Right cardiac atrium (tissue), 5 donors: ENCODE results near the gene ANO2. TPM values are rescaled to one million over a fixed set of nuclear protein-coding genes. Genes with fewer than 3 reads are reported as not detected.
A peak's percentile ranks its signal among the peaks of the same experiment; 100 is the strongest.
"Not testable (repeated sequence)": the region's sequence is repeated elsewhere in the genome, so short reads cannot be mapped to it uniquely, and the experiment has no call there.

Experiments used
- ATAC-seq, 2 donors: fragments of 200-7000 bp; cut with Tn5 transposase; one replicate each; pipeline versions ENCODE4 v1.8.0 to v1.9.1; 2020; ENCODE audit warnings: moderate library complexity in 2 of 2, mild to moderate bottlenecking in 1 of 2
- DNase-seq, 3 donors: peaks; one replicate each; pipeline ENCODE4 v3.0.0-alpha.2; 2020
- H3K27ac ChIP-seq: one replicate; pipeline ENCODE4 v1.5.1; 2013; ENCODE audit warnings: mild to moderate bottlenecking, low read length, control low read depth, moderate library complexity
- H3K27me3 ChIP-seq: one replicate; pipeline ENCODE4 v1.6.1; 2013; ENCODE audit not compliant: control insufficient read depth, insufficient read depth
- H3K4me1 ChIP-seq: one replicate; pipeline ENCODE4 v1.6.1; 2013; ENCODE audit warnings: low read length; ENCODE audit not compliant: control insufficient read depth, insufficient read depth
- H3K4me3 ChIP-seq: one replicate; pipeline ENCODE4 v1.5.1; 2013; ENCODE audit warnings: low read length, control low read depth
- H3K9me3 ChIP-seq: one replicate; pipeline ENCODE4 v1.6.1; 2013; ENCODE audit warnings: low read length; ENCODE audit not compliant: control insufficient read depth
- whole genome bisulfite sequencing: extraction: QIAGEN DNeasy Blood & Tissue Kit; methylation state at CpG from one replicate; pipeline ENCODE4 v1.1.7; 2013; 5-methylcytosine and 5-hydroxymethylcytosine counted together
- intact Hi-C, 4 donors: fragments of 100-400 bp; cut with DNase I; formaldehyde crosslinking; loops; one replicate each; pipeline versions ENCODE4 v1.11.0 to v1.14.0; 2022 to 2023
- polyA plus RNA-seq: library from polyadenylated mRNA; stranded (reverse); fragments of 200-250 nt; gene quantifications from one replicate; pipeline ENCODE4 v1.2.3, GENCODE V29; 2013
- total RNA-seq, 4 donors: library from RNA; stranded (reverse); fragmentation: NEBNext Ultra II Directional; extraction: Animal tissue kit (Norgen Biotek cat#: 25700); gene quantifications; one replicate each; pipeline ENCODE4 v1.2.1, GENCODE V29; 2021
- donor health status: healthy with polysubstance abuse.
- donor health status: DM: no; HTN: yes; CAD: no.
- donor health status: DM: no; HTN: no; CAD: no.
- donor health status: DM: no; HTN: yes; CAD: no; lungs with severe emphysema.
- donor health status: DM: yes; HTN: yes; CAD: no.

The ANO2 gene
- total and polyA plus RNA-seq, 5 donors, result 7.0 to 12.5 (median 10.9) TPM

DNA sequence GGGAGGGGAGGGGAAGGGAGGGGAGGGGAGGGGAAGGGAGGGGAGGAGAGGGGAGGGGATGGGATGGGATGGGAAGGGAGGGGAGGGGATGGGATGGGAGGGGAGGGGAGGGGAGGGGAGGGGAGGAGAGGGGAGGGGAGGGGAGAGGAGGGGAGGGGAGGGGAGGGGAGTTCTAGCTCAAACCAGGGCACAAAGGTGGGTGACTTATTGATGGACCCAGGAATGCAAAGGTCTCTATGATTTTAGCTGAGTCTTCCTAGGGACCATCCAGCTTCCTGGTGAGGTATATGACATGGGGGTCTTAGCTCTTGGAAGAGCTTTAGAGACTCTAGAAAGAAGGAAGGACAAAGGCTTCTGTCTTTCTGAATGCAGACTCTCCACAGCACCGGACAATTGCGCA is 42.3 kb downstream of the ANO2 start:
- Histone ChIP-seq H3K4me3 (no peak overlapping the region), H3K27me3 (no peaks in the 10 kb centered on the region), H3K27ac (no peak overlapping the region), H3K9me3 (no peaks in the 10 kb centered on the region), H3K4me1 (no peaks in the 10 kb centered on the region)
- 97% methylated on average over 2 of the region's 2 CpGs for WGBS
- intact Hi-C loops, result no loop called here
- no peak for ATAC-seq
- DNase-seq, result no peak

DNA sequence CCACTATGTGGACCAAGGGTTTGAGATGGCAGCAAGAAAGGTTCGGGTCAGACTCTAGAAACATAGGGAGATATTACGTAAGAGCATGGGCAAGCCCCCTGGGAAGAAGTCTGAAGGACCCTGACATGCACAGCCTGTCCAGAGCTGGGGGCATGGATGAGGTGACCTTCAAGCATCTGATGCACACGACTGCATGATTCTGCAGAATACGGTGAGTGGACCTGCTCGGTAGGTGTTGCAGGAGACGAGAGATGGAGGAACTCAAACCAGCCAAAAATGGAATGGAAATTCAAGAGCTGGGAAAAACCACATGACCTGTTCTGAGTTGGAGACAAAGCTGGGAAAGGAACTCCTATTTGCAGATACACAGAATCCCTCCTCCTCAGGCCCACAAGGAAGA is 43.6 kb downstream of the ANO2 start:
- H3K27ac ChIP-seq, result no peak overlapping the region
- no peak for DNase-seq
- H3K4me3 ChIP-seq, result no peak overlapping the region

DNA sequence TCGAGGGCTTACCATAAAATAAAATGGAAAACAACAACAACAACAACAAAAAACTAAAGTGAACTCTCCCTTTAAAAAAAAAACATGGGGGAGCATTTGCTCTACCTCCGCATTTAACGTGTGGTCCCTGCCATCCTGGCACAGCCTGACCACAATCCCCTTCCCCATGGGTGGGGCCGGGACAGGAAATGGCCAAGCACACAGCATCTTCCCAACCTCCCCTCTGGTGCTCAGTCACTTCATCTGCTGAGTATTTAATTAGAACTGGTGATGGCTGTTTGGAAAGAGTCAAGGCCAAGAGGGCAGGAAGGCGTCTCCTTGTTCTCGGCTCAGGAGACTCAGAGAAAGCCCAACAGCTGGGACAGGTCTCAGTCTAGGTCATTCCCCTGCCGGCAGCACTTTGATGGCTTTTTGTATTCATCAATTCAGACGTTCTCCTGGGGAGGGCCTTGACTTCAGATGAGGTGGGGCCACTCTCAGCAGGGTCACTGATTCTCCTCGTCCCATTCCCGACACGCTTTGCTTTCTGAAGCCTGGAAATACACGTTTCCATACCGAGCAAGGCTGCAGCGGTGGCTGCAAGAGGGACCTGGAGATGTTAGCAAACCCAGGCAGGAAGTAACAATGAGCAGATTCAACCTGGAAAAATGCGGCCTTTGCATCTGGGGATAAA is 44.4 kb downstream of the ANO2 start:
- no peak overlapping the region for H3K27ac ChIP-seq
- H3K9me3 ChIP-seq, result no peaks in the 10 kb centered on the region
- 63% methylated on average over 15 of the region's 15 CpGs for WGBS
- no peak overlapping the region for H3K4me3 ChIP-seq
- no peaks in the 10 kb centered on the region for H3K27me3 ChIP-seq
- no peak for DNase-seq
- ATAC-seq, result no peak
- H3K4me1 ChIP-seq, result no peaks in the 10 kb centered on the region
- intact Hi-C loops, result no loop called here

More for the DNA sequence above, 43.6 kb downstream of the ANO2 start:
- WGBS, result 88% methylated on average over 6 of the region's 6 CpGs
- Histone ChIP-seq H3K9me3 (no peaks in the 10 kb centered on the region), H3K27me3 (no peaks in the 10 kb centered on the region), H3K4me1 (no peaks in the 10 kb centered on the region)
- intact Hi-C loops, result no loop called here
- no peak for ATAC-seq

DNA sequence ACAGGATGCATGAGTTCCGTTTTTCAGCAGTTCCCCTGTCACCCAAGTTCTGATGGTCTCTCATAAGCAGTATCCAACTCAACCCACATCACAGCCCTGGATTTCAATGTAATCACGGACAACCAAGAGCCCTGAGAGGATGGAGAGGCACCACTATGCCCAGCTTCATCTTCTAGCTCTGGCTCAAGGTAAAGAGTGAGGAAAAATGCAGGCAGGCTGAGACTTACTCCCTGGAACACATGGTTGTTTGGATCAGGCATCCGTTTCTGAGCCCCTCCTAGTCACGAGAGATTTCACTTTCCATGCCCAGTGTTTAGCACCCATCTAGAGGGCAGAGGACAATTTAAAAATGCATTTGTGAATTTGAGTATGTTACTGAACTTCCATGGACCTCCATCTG is 45.0 kb downstream of the ANO2 start:
- no peak overlapping the region for H3K4me3 ChIP-seq
- H3K27ac ChIP-seq, result no peak overlapping the region
- DNase-seq (no peak), ATAC-seq (no peak)
- WGBS, result 69% methylated on average over 4 of the region's 4 CpGs
- intact Hi-C loops, result no loop called here
- no peaks in the 10 kb centered on the region for H3K27me3 ChIP-seq
- no peaks in the 10 kb centered on the region for H3K4me1 ChIP-seq
- H3K9me3 ChIP-seq, result no peaks in the 10 kb centered on the region

DNA sequence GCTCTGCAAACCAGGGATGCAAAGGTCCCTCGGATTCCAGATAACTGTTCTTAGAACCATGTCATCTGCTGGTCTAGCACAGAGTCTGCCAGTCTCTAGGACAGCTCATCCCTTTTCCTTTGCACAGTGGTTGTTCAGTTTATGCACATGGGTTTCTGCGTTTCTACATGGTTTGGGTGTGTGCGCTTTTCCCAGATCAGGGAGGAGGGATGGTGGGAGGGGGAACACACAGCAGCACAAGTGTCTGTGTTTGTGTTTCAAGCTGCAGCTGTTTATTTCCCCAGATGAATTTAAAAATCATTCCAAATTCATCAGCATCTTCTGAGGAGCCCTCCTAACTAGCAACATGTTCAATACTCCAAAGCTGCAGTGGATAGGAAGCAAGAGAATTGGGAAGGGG is 45.4 kb downstream of the ANO2 start:
- Histone ChIP-seq H3K4me3 (no peak overlapping the region), H3K9me3 (no peaks in the 10 kb centered on the region), H3K27me3 (no peaks in the 10 kb centered on the region), H3K4me1 (no peaks in the 10 kb centered on the region), H3K27ac (no peak overlapping the region)
- ATAC-seq (no peak), DNase-seq (no peak)
- 78% methylated on average over 3 of the region's 3 CpGs for WGBS
- intact Hi-C loops, result no loop called here

DNA sequence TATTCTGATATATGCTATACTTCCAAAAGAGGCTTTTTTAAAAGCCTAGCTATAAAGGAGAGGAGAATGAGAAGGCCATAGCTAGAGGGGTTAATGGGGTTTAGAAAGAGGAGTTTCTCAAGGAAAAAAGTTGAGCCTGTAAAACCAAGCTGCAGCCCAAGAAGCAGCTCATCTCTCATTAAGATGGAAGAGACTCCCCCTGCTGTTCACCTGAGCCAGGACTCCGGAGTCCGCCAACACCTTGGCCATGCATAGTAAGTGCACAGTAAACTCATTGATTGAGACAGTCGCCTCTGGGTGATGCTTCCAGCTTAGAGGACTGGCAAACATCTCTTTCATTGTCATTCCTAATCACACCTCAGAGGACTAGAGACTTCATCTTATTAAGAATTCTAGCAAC is 46.2 kb downstream of the ANO2 start:
- Histone ChIP-seq H3K4me1 (no peaks in the 10 kb centered on the region), H3K27ac (no peak overlapping the region), H3K27me3 (no peaks in the 10 kb centered on the region), H3K4me3 (no peak overlapping the region), H3K9me3 (no peaks in the 10 kb centered on the region)
- ATAC-seq (no peak), DNase-seq (no peak)
- WGBS, result 81% methylated on average over 3 of the region's 3 CpGs
- intact Hi-C loops, result no loop called here

DNA sequence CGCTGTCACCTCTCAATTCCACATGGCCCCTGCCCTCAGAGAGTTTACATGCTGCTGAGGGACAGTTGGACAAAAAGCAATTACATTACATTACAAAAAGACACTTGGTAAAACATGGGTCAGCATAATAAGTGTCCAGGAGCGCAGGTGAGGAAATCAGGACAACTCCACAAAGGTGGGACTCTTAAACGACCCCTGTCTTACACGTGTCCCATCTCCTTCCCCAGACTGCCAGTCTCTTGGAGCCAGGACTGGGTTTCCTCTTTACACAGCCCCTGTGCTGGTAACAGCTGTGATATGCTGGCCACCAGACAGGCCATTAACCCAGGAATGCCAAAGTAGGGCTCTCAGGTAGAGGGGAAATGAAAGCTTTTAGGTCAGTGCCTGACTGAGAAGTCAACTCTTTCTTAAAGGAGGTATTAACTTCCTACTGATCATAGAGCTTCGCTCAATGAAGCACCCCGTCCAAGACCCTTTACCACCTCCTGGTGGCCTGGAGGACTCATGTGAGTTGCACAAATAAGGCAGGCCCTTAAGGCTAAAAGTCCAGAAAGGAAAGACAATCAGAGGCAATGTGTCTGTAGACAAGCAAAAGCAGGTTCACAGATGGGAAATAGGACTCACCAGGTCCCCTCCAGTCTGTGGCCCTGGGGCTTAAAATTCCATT is 55.5 kb downstream of the ANO2 start:
- H3K4me3 ChIP-seq, result no peak overlapping the region
- H3K27ac ChIP-seq, result no peak overlapping the region
- DNase-seq (no peak), ATAC-seq (peak in 1 of 2 donors; percentile 20)
- 96% methylated on average over 6 of the region's 6 CpGs for WGBS
- intact Hi-C loops, result no loop called here
- no peaks in the 10 kb centered on the region for H3K9me3 ChIP-seq
- H3K4me1 ChIP-seq, result no peaks in the 10 kb centered on the region
- no peaks in the 10 kb centered on the region for H3K27me3 ChIP-seq

DNA sequence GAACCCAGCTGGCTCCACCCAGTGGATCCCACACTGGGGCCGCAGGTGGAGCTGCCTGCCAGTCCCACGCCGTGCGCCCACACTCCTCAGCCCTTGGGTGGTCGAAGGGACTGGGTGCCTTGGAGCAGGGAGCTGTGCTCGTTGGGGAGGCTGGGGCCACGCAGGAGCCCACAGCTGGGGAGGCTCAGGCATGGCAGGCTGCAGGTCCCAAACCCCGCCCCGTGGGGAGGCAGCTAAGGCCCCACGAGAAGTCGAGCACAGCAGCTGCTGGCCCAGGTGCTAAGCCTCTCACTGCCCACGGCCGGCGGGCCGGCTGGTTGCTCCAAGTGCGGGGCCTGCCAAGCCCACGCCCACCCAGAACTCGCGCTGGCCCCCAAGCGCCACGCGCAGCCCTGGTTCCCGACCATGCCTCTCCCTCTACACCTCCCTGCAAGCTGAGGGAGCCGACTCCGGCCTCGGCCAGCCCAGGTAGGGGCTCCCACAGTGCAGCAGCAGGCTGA is 56.2 kb downstream of the ANO2 start:
- ATAC-seq, result peak in 1 of 2 donors; percentile 12
- intact Hi-C loops, result no loop called here
- Histone ChIP-seq H3K27me3 (no peaks in the 10 kb centered on the region), H3K9me3 (no peaks in the 10 kb centered on the region), H3K4me1 (no peaks in the 10 kb centered on the region), H3K4me3 (no peak overlapping the region), H3K27ac (no peak overlapping the region)
- WGBS, result 94% methylated on average over 26 of the region's 26 CpGs
- DNase-seq, result no peak

DNA sequence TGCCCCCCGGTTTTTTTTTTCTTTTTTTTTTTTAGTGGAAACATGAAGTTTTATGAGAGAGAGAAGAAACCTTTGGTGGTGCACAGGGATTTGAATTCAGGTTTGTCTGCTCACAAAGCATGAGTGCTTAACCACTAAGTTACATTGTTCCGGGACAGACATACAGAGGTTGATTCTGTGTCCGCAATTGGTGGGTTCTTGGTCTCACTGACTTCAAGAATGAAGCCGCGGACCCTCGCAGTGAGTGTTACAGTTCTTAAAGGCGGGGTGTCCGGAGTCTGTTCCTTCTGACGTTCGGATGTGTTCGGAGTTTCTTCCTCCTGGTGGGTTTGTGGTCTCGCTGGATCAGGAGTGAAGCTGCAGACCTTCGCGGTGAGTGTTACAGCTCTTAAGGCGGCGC is 57.2 kb downstream of the ANO2 start:
- H3K27me3 ChIP-seq, DNase-seq, intact Hi-C loops, H3K4me1 ChIP-seq, H3K9me3 ChIP-seq, H3K27ac ChIP-seq, ATAC-seq, H3K4me3 ChIP-seq: not testable (repeated sequence)
- WGBS, result 85% methylated on average over 16 of the region's 16 CpGs

DNA sequence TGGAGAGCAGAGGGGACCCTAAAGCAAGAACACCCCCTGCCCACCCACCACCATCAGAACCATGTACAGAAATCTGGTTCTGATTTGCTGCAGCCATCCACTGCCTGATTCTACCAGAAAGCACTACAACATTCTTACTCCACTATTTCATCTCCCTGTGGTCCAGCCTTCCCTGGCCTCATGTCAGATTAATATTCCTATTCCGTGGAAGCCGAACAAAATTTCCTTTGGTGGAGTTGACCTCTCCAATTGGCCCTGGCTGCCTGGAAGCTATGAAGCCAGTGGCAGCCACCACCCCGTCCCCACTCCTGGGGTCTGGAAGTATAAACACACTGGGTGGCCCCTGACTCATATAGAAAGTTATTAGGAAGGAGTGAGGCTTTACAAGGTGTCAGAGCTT is 60.2 kb downstream of the ANO2 start:
- ATAC-seq (no peak), DNase-seq (no peak)
- no peaks in the 10 kb centered on the region for H3K9me3 ChIP-seq
- intact Hi-C loops, result no loop called here
- no peak overlapping the region for H3K27ac ChIP-seq
- no peaks in the 10 kb centered on the region for H3K4me1 ChIP-seq
- 64% methylated on average over 3 of the region's 3 CpGs for WGBS
- no peaks in the 10 kb centered on the region for H3K27me3 ChIP-seq
- no peak overlapping the region for H3K4me3 ChIP-seq

DNA sequence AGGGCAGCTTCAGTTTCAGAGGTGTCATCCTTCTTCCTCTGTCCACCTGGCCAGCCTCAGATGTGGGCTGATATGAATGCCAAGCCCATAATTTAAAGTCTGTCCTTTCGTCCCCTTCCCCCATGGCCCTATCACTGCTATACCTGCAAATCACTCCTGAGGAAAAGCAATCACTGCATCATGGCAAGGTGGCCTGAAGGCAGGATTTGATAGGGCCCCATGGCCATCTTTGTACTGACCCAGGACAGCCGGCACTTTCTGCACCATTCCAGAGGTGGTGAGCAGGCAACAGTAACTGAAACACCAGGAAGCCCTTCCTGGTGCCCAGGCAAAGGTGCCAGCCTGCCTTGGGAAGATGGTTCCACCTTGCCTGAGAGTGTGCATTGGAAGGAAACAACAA is 60.8 kb downstream of the ANO2 start:
- WGBS, result 91% methylated on average over 2 of the region's 2 CpGs

More for the DNA sequence above, 60.8 kb downstream of the ANO2 start:
- no peak for DNase-seq
- intact Hi-C loops, result no loop called here
- H3K4me3 ChIP-seq, result no peak overlapping the region
- no peak overlapping the region for H3K27ac ChIP-seq
- no peaks in the 10 kb centered on the region for H3K9me3 ChIP-seq
- H3K27me3 ChIP-seq, result no peaks in the 10 kb centered on the region
- H3K4me1 ChIP-seq, result no peaks in the 10 kb centered on the region
- ATAC-seq, result no peak
